Ovary (tissue), 9 donors: ENCODE data around the gene TGFB1. TPM values are rescaled to one million over a fixed set of nuclear protein-coding genes. Genes with fewer than 3 reads are reported as not detected.
"Not testable (repeated sequence)": the region's sequence is repeated elsewhere in the genome, so short reads cannot be mapped to it uniquely, and the experiment has no call there.

Experiments
- DNase-seq, 5 donors: peaks; one replicate each; pipeline ENCODE4 v3.0.0-alpha.2; 2019 to 2020
- H3K27ac ChIP-seq, 2 donors: fragments of 200-600 bp; one replicate each; pipeline versions ENCODE4 v1.5.1 to v1.8.0; 2019 to 2022
- H3K27me3 ChIP-seq: fragments of 200-600 bp; one replicate; pipeline ENCODE4 v1.8.0; 2022
- H3K36me3 ChIP-seq: fragments of 200-600 bp; sonication (generic); one replicate; pipeline ENCODE4 v1.5.1; 2019
- H3K4me1 ChIP-seq: one replicate; pipeline ENCODE4 v1.8.1; 2013; ENCODE audit warnings: mild to moderate bottlenecking, moderate library complexity; ENCODE audit not compliant: insufficient read depth
- H3K4me3 ChIP-seq: fragments of 200-600 bp; sonication (generic); one replicate; pipeline ENCODE4 v1.5.1; 2017
- H3K9me3 ChIP-seq, 2 donors: fragments of 200-600 bp in 1 of 2; sonication (generic) in 1 of 2; one replicate each; pipeline versions ENCODE4 v1.5.1 to v1.8.1; 2013 to 2019; ENCODE audit warnings: mild to moderate bottlenecking in 1 of 2, moderate library complexity in 1 of 2
- CTCF ChIP-seq, 3 donors: fragments of 450-650 bp in 2 of 3; fragments of 200-600 bp in 1 of 3; IDR thresholded peaks; one replicate each; pipeline versions ENCODE4 v1.5.1 to v1.8.0; 2016 to 2022; ENCODE audit warnings: antibody characterized with exemption in 3 of 3, mild to moderate bottlenecking in 1 of 3
- EP300 ChIP-seq: sonication (generic); formaldehyde crosslinking; IDR thresholded peaks from one replicate; pipeline ENCODE4 v1.6.1; 2017; ENCODE audit warnings: antibody characterized with exemption
- POLR2A ChIP-seq: fragments of 450-650 bp; IDR thresholded peaks from one replicate; pipeline ENCODE4 v1.6.1; 2017; ENCODE audit warnings: antibody characterized with exemption, mild to moderate bottlenecking, moderate library complexity
- WGBS, 3 donors: extraction: QIAGEN DNeasy Blood & Tissue Kit in 1 of 3; methylation state at CpG; one replicate each; pipeline versions ENCODE4 v1.1.5 to v1.1.7; 2013 to 2017; 5-methylcytosine and 5-hydroxymethylcytosine counted together
- intact Hi-C, 4 donors: fragments of 100-400 bp; cut with DNase I; formaldehyde crosslinking; loops; one replicate each; pipeline versions ENCODE4 v1.11.0 to v1.15.1; 2022 to 2023
- polyA plus RNA-seq, 2 donors: library from polyadenylated mRNA; stranded (reverse); fragments of 200-250 nt in 1 of 2; fragments of 350-450 nt in 1 of 2; fragmentation: Illumina TruSeq in 1 of 2; extraction: RNeasy Lipid Tissue Mini Kit (QIAGEN cat#74804) in 1 of 2; gene quantifications; one replicate each; pipeline ENCODE4 v1.2.3, GENCODE V29; 2013 to 2014
- total RNA-seq, 7 donors: library from RNA; depleted of rRNA in 2 of 7; stranded (reverse); fragments of >200 nt in 2 of 7; fragmentation: NEBNext Ultra II Directional in 3 of 7; extraction: Animal tissue kit (Norgen Biotek cat#: 25700) in 3 of 7; gene quantifications; one replicate each; pipeline versions ENCODE4 v1.1.0 to v1.2.4, GENCODE V29; 2016 to 2023
- donor health status: DM: no; HTN: no; CAD: no; lungs with moderate emphysema.
- donor health status: DM: no; HTN: no; CAD: no.
- donor health status: Bipolar disorder and iron deficiency.
- donor health status: DM: yes; HTN: yes; CAD: no.
- donor health status: DM: no; HTN: no; CAD: no.
- donor health status: DM: yes; HTN: yes; CAD: no.

The TGFB1 gene
- total and polyA plus RNA-seq, 9 donors, result 9.1 to 31.8 (median 20.8) TPM

GRCh38 chr19:41352279-41352608, 1.5 kb downstream of the TGFB1 start:
- Histone ChIP-seq H3K9me3 (no peaks in the 10 kb centered on the region), H3K4me3 (peak overlapping the region; percentile 60), H3K27ac (peak overlapping the region; percentile 65 to 77), H3K27me3 (no peaks in the 10 kb centered on the region), H3K36me3 (no peaks in the 10 kb centered on the region), H3K4me1 (peaks cover 12% of the 10 kb centered on the region)
- intact Hi-C loops, result loop anchor here in 2 of 4 donors (2.0 to 5.0 kb wide), 2 partner anchors 27 to 40 kb away; partner anchors contain the start of gene CCDC97 (in 1 of the 2)
- 0 to 1% (median 1%) methylated on average over 12 of the region's 12 CpGs for WGBS, 3 donors
- TF ChIP-seq EP300 (no peak), CTCF (IDR thresholded peaks at IDR 0.05) (no peak), POLR2A (no peak)
- DNase-seq, result no peak

- no peaks in the 10 kb centered on the region for H3K36me3 ChIP-seq
- H3K4me3 ChIP-seq, result peak overlapping the region; percentile 60
- H3K4me1 ChIP-seq, result peaks cover 12% of the 10 kb centered on the region
- WGBS, 3 donors, result 0 to 1% (median 0%) methylated on average over 46 to 58 of the region's 58 CpGs
- peak overlapping the region; percentile 25 to 77 for H3K27ac ChIP-seq
- no peaks in the 10 kb centered on the region for H3K9me3 ChIP-seq
- H3K27me3 ChIP-seq, result no peaks in the 10 kb centered on the region
- intact Hi-C loops, result loop anchor here in 2 of 4 donors (2.0 to 5.0 kb wide), 2 partner anchors 27 to 39 kb away; partner anchors contain the start of gene CCDC97 (in 1 of the 2)
- peak; percentile 53 to 74 (median 61) for DNase-seq
- no peak for TF ChIP-seq CTCF (IDR thresholded peaks at IDR 0.05)
Observed at GRCh38 chr19:41351339-41352245, 2.1 kb downstream of the TGFB1 start.

GRCh38 chr19:41350735-41351338, 2.9 kb downstream of the TGFB1 start:
- Histone ChIP-seq H3K4me3 (peak overlapping the region; percentile 60), H3K4me1 (peaks cover 12% of the 10 kb centered on the region), H3K27me3 (no peaks in the 10 kb centered on the region), H3K27ac (peak overlapping the region; percentile 25 to 77), H3K9me3 (no peaks in the 10 kb centered on the region), H3K36me3 (no peaks in the 10 kb centered on the region)
- TF ChIP-seq EP300 (no peak), CTCF (IDR thresholded peaks at IDR 0.05) (no peak), POLR2A (no peak)
- WGBS, 3 donors, result 6 to 11% (median 10%) methylated on average over 22 of the region's 22 CpGs
- no peak for DNase-seq
- intact Hi-C loops, result loop anchor here in 1 of 4 donors (5.0 kb wide), 1 partner anchor 39 kb away; the partner anchor contains the start of gene CCDC97

GRCh38 chr19:41346916-41347315, 6.8 kb downstream of the TGFB1 start:
- H3K9me3 ChIP-seq, H3K27ac ChIP-seq, H3K36me3 ChIP-seq, H3K27me3 ChIP-seq, intact Hi-C loops, DNase-seq, H3K4me1 ChIP-seq, H3K4me3 ChIP-seq: not testable (repeated sequence)
- WGBS, 3 donors, result 86 to 93% (median 89%) methylated on average over 9 of the region's 9 CpGs

GRCh38 chr19:41344162-41344561, 9.6 kb downstream of the TGFB1 start:
- Histone ChIP-seq H3K4me3 (no peak overlapping the region), H3K9me3 (no peaks in the 10 kb centered on the region), H3K4me1 (no peaks in the 10 kb centered on the region), H3K36me3 (no peaks in the 10 kb centered on the region), H3K27me3 (no peaks in the 10 kb centered on the region), H3K27ac (no peak overlapping the region)
- intact Hi-C loops, result no loop called here
- no peak for TF ChIP-seq EP300
- no peak for TF ChIP-seq CTCF (IDR thresholded peaks at IDR 0.05)
- no peak for TF ChIP-seq POLR2A
- 96 to 100% (median 98%) methylated on average over 2 of the region's 2 CpGs for WGBS, 3 donors
- no peak for DNase-seq
